IPS-18a (cell line): ENCODE results near the gene FAM83E.
A peak's percentile ranks its signal among the peaks of the same experiment; 100 is the strongest.
"Not testable (repeated sequence)": the region's sequence is repeated elsewhere in the genome, so short reads cannot be mapped to it uniquely, and the experiment has no call there.

ENCODE experiments used
- H3K27ac ChIP-seq: one replicate; pipeline ENCODE4 v1.5.1; 2013; ENCODE audit warnings: low read length
- H3K27me3 ChIP-seq: one replicate; pipeline ENCODE4 v1.6.1; 2013; ENCODE audit warnings: mild to moderate bottlenecking, low read length; ENCODE audit not compliant: control insufficient read depth, insufficient read depth
- H3K36me3 ChIP-seq: one replicate; pipeline ENCODE4 v1.6.1; 2013; ENCODE audit warnings: low read depth, low read length; ENCODE audit not compliant: control insufficient read depth
- H3K4me1 ChIP-seq: one replicate; pipeline ENCODE4 v1.6.1; 2013; ENCODE audit warnings: low read depth, low read length; ENCODE audit not compliant: control insufficient read depth
- H3K4me3 ChIP-seq: one replicate; pipeline ENCODE4 v1.5.1; 2013; ENCODE audit warnings: low read length
- H3K9ac ChIP-seq: one replicate; pipeline ENCODE4 v1.6.1; 2013; ENCODE audit warnings: mild to moderate bottlenecking, low read length, moderate library complexity
- H3K9me3 ChIP-seq: one replicate; pipeline ENCODE4 v1.6.1; 2013; ENCODE audit warnings: low read depth, low read length; ENCODE audit not compliant: control insufficient read depth

The FAM83E gene

DNA sequence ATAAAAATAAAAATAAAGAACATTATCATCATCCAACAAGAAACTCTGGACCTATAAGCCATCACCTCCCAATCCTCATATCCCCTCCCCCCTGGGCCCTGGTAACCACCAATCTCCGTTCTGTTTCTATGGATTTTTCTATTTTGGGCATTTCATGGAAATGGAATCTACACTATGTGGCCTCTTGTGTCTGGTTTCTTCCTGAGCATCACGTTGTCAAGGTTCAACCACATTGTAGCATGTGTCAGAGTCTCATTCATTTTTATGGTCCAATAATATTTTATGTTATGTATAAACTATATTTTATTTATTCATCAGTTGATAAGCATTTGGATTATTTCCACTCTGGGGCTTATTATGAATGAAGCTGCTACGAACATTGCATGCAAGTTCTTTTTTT lies 36.0 kb downstream of the FAM83E start:
- H3K4me1 ChIP-seq: no peaks in the 10 kb centered on the region
- no peak overlapping the region for H3K27ac ChIP-seq
- no peak overlapping the region for H3K9ac ChIP-seq
- no peak overlapping the region for H3K4me3 ChIP-seq
- H3K36me3 ChIP-seq: no peaks in the 10 kb centered on the region
- H3K9me3 ChIP-seq: no peaks in the 10 kb centered on the region
- no peaks in the 10 kb centered on the region for H3K27me3 ChIP-seq

DNA sequence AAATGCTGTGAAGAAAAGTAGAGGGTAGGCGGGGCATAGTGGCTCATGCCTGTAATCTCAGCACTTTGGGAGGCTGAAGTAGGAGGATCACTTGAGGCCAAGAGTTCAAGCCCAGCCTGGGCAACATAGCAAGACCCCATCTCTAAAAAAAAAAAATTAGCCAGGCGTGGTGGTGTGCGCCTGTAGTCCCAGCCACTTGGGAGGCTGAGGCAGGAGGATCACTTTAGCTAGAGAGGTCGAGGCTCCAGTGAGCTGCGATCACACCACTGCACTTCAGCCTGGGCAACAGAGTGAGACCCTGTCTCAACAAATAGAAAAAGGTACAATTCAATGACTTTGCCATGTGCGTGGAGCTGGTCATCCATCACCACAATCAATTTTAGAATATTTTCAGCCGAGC lies 37.0 kb downstream of the FAM83E start:
- not testable (repeated sequence) for H3K9ac ChIP-seq, H3K27ac ChIP-seq, H3K36me3 ChIP-seq, H3K4me1 ChIP-seq, H3K27me3 ChIP-seq, H3K9me3 ChIP-seq, H3K4me3 ChIP-seq

- no peaks in the 10 kb centered on the region for H3K9me3 ChIP-seq
- H3K4me1 ChIP-seq: no peaks in the 10 kb centered on the region
- no peak overlapping the region for H3K9ac ChIP-seq
- H3K27ac ChIP-seq: no peak overlapping the region
- H3K4me3 ChIP-seq: no peak overlapping the region
- no peaks in the 10 kb centered on the region for H3K36me3 ChIP-seq
- H3K27me3 ChIP-seq: no peaks in the 10 kb centered on the region
Measured at GRCh38 chr19:48575931-48576622, 38.8 kb downstream of the FAM83E start.

DNA sequence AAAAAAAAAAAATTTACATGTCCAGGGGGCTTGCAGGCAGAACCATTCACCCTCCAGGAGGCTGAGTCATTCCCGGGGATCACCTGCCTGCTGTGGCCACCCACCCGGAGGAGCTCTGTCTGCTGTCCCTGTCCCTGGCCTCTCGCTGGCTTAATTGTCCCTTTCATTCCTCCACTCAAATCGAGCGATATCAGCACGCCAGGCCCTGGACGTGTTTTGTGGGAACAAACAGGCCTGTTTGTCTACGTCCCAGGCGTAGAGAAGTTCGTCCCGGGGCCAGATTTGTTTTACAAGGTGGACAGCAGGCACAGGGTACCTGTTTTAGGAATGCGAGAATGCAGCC lies 41.7 kb downstream of the FAM83E start:
- H3K36me3 ChIP-seq: no peaks in the 10 kb centered on the region
- no peak overlapping the region for H3K4me3 ChIP-seq
- peaks cover 3% of the 10 kb centered on the region for H3K4me1 ChIP-seq
- no peaks in the 10 kb centered on the region for H3K9me3 ChIP-seq
- no peaks in the 10 kb centered on the region for H3K27me3 ChIP-seq
- no peak overlapping the region for H3K27ac ChIP-seq
- H3K9ac ChIP-seq: no peak overlapping the region

GRCh38 chr19:48571378-48572162 lies 43.3 kb downstream of the FAM83E start:
- Histone ChIP-seq H3K9me3 (no peaks in the 10 kb centered on the region), H3K9ac (no peak overlapping the region), H3K36me3 (no peaks in the 10 kb centered on the region), H3K4me3 (no peak overlapping the region), H3K27me3 (no peaks in the 10 kb centered on the region), H3K27ac (no peak overlapping the region), H3K4me1 (peaks cover 3% of the 10 kb centered on the region)

DNA sequence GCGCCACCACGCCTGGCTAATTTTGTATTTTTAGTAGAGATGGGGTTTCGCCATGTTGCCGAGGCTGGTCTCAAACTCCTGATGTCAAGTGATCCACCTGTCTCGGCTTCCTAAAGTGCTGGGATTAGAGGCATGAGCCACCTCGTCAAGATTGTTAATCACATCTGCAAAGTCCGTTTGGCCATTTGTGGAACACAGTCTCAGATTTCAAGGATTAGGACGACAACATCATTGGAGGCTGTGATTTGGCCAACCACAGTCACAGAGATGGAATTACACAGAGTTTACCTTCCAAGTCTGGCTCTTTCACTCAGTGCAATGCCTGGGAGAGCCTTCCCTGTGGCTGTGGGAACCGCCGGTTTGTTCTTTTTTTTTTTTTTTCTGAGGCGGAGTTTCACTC lies 45.1 kb downstream of the FAM83E start:
- H3K4me3 ChIP-seq: no peak overlapping the region
- no peaks in the 10 kb centered on the region for H3K9me3 ChIP-seq
- H3K9ac ChIP-seq: no peak overlapping the region
- no peak overlapping the region for H3K27ac ChIP-seq
- H3K36me3 ChIP-seq: no peaks in the 10 kb centered on the region
- no peaks in the 10 kb centered on the region for H3K27me3 ChIP-seq
- peaks cover 3% of the 10 kb centered on the region for H3K4me1 ChIP-seq

- Histone ChIP-seq H3K27me3 (no peaks in the 10 kb centered on the region), H3K4me3 (peak overlapping the region; percentile 45), H3K27ac (no peak overlapping the region), H3K36me3 (no peaks in the 10 kb centered on the region), H3K4me1 (peaks cover 3% of the 10 kb centered on the region), H3K9me3 (no peaks in the 10 kb centered on the region), H3K9ac (peak overlapping the region; percentile 9)
Measured at GRCh38 chr19:48568345-48568886, 46.5 kb downstream of the FAM83E start.

DNA sequence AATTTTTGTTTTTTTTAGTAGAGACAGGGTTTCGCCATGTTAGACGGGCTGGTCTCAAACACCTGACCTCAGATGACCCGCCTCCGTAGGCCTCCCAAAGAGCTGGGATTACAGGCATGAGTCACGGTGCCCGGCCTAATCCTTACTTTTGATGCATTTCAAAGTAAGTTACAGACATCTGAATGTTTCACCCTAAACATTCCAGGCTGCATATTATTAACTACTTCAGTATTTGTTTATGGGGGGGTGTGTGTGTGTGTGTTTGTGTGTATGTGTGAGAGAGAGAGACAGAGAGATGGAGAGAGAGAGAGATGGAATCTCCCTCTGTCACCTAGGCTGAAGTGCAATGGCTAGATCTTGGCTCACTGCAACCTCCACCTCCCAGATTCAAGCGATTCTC lies 49.8 kb downstream of the FAM83E start:
- Histone ChIP-seq H3K27ac (no peak overlapping the region), H3K27me3 (no peaks in the 10 kb centered on the region), H3K4me1 (peaks cover 3% of the 10 kb centered on the region), H3K4me3 (no peak overlapping the region), H3K36me3 (no peaks in the 10 kb centered on the region), H3K9me3 (no peaks in the 10 kb centered on the region), H3K9ac (no peak overlapping the region)
